ENCODE measurements around the gene ARL1.

ARL1 gene

DNA sequence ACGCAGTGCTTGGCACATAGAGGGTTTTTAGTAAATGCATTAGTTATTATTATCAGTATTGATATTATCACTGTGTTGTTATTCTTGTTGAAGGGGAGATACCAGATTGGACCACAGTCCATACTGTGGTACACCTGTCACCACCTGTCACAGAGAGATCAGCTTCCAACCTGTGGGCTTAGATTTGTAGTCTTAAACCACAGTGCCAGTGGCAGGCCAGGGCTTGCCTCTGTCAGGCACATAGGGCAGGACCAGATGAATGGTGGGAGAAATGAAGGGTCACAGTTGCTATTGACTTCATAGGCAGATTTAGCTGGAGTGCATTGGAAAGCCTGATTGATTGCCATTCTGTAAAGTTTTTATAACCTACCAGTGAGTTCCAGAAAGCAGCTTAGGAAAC, 35.1 kb downstream of the ARL1 start:
- Histone ChIP-seq H3K4me1 (ENCODE audit: insufficient read depth, low read length) (no peaks in the 10 kb centered on the region), H3K9me3 (ENCODE audit: control insufficient read depth, insufficient read depth, low read length) (no peaks in the 10 kb centered on the region), H3K9ac (ENCODE audit: low read depth, low read length) (no peak overlapping the region), H3K36me3 (ENCODE audit: insufficient read depth, low read length) (peaks cover 25% of the 10 kb centered on the region)

- H3K9ac ChIP-seq (ENCODE audit: low read depth, low read length) = no peak overlapping the region
- peaks cover 20% of the 10 kb centered on the region; the same call in 1 of the 2 replicates for H3K36me3 ChIP-seq (ENCODE audit: insufficient read depth, low read length)
- H3K9me3 ChIP-seq (ENCODE audit: control insufficient read depth, insufficient read depth, low read length) = no peaks in the 10 kb centered on the region
- no peaks in the 10 kb centered on the region for H3K4me1 ChIP-seq (ENCODE audit: insufficient read depth, low read length)
Measured at GRCh38 chr12:101368016-101368415, 39.6 kb downstream of the ARL1 start.

GRCh38 chr12:101361455-101361854, 46.1 kb downstream of the ARL1 start:
- peaks cover 9% of the 10 kb centered on the region for H3K36me3 ChIP-seq (ENCODE audit: insufficient read depth, low read length)
- H3K9me3 ChIP-seq (ENCODE audit: control insufficient read depth, insufficient read depth, low read length) = no peaks in the 10 kb centered on the region
- H3K9ac ChIP-seq (ENCODE audit: low read depth, low read length) = no peak overlapping the region
- no peaks in the 10 kb centered on the region for H3K4me1 ChIP-seq (ENCODE audit: insufficient read depth, low read length)

- H3K36me3 ChIP-seq (ENCODE audit: insufficient read depth, low read length) = peaks cover 11% of the 10 kb centered on the region
- no peaks in the 10 kb centered on the region for H3K9me3 ChIP-seq (ENCODE audit: control insufficient read depth, insufficient read depth, low read length)
Measured at GRCh38 chr12:101356794-101357193, 50.8 kb downstream of the ARL1 start.

GRCh38 chr12:101351682-101352081, 55.9 kb downstream of the ARL1 start:
- Histone ChIP-seq H3K36me3 (ENCODE audit: insufficient read depth, low read length) (peaks cover 11% of the 10 kb centered on the region), H3K9me3 (ENCODE audit: control insufficient read depth, insufficient read depth, low read length) (no peaks in the 10 kb centered on the region), H3K9ac (ENCODE audit: low read depth, low read length) (no peak overlapping the region), H3K4me1 (ENCODE audit: insufficient read depth, low read length) (no peaks in the 10 kb centered on the region)

More at GRCh38 chr12:101356794-101357193, 50.8 kb downstream of the ARL1 start:
- Histone ChIP-seq H3K4me1 (ENCODE audit: insufficient read depth, low read length) (no peaks in the 10 kb centered on the region), H3K9ac (ENCODE audit: low read depth, low read length) (no peak overlapping the region)

DNA sequence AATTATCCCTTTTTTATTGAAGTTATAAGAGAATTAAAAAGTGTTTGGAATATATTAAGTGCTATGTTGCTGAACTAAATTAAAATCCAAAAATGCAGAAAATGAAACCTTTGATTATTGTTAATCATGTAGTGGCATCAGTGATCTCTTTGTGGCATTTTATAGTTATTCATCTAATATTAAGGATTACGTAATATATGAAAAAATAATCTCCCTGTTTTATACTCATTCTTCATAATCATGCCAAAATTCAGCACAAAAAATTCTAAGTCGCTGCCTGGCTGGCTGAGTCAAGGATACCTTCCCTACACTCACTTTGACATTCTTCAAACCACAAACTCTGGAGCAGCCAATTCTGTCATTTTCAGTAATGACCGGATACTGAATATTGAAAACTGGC, 63.7 kb downstream of the ARL1 start:
- Histone ChIP-seq H3K9me3 (ENCODE audit: control insufficient read depth, insufficient read depth, low read length) (no peaks in the 10 kb centered on the region), H3K36me3 (ENCODE audit: insufficient read depth, low read length) (peaks cover 3% of the 10 kb centered on the region), H3K9ac (ENCODE audit: low read depth, low read length) (no peak overlapping the region), H3K4me1 (ENCODE audit: insufficient read depth, low read length) (no peaks in the 10 kb centered on the region)

Measured in ES-I3 (cell line).